Right atrium auricular region (tissue), 2 donors: Measurements from ENCODE around the gene PROSER2. TPM values are rescaled to one million over a fixed set of nuclear protein-coding genes. Genes with fewer than 3 reads are reported as not detected.

Source experiments
- DNase-seq: peaks from one replicate; pipeline ENCODE4 v3.0.0-alpha.2; 2019; ENCODE audit warnings: low spot score
- H3K27ac ChIP-seq, 2 donors: fragments of 200-600 bp; sonication (generic); 1 replicate in 1 of 2; 2 replicates in 1 of 2; pipeline ENCODE4 v1.5.1; 2016 to 2019
- H3K27me3 ChIP-seq, 2 donors: fragments of 200-600 bp; sonication (generic); one replicate each; pipeline versions ENCODE4 v1.5.1 to v1.6.0; 2017 to 2019
- H3K36me3 ChIP-seq: fragments of 200-600 bp; sonication (generic); one replicate; pipeline ENCODE4 v1.5.1; 2016
- H3K4me1 ChIP-seq, 2 donors: fragments of 200-600 bp; sonication (generic); one replicate each; pipeline versions ENCODE4 v1.5.1 to v1.6.0; 2017 to 2019
- H3K4me3 ChIP-seq, 2 donors: fragments of 200-600 bp; sonication (generic); 1 replicate in 1 of 2; 2 replicates in 1 of 2; pipeline ENCODE4 v1.5.1; 2017 to 2019; ENCODE audit warnings: mild to moderate bottlenecking in 1 of 2, moderate library complexity in 1 of 2
- H3K9me3 ChIP-seq, 2 donors: fragments of 200-600 bp; sonication (generic); one replicate each; pipeline ENCODE4 v1.5.1; 2019
- total RNA-seq, 2 donors: library from RNA; depleted of rRNA; stranded (reverse); fragments of >200 nt; gene quantifications; one replicate each; pipeline ENCODE4 v1.1.0, GENCODE V29; 2016
- TF ChIP-seq, protein P1 (sequence below), 2 donors: fragments of 200-600 bp; sonication (generic); IDR thresholded peaks; one replicate each; pipeline ENCODE4 v1.5.1; 2019; ENCODE audit warnings: antibody characterized with exemption in 2 of 2

The PROSER2 gene
- total RNA-seq, 2 donors from 2014 or later: 1.3 to 3.1 TPM

- Histone ChIP-seq H3K27me3 (no peaks in the 10 kb centered on the region), H3K27ac (no peak overlapping the region), H3K4me3 (no peak overlapping the region), H3K36me3 (no peaks in the 10 kb centered on the region), H3K4me1 (no peaks in the 10 kb centered on the region), H3K9me3 (no peaks in the 10 kb centered on the region)
- TF ChIP-seq, protein P1, sequence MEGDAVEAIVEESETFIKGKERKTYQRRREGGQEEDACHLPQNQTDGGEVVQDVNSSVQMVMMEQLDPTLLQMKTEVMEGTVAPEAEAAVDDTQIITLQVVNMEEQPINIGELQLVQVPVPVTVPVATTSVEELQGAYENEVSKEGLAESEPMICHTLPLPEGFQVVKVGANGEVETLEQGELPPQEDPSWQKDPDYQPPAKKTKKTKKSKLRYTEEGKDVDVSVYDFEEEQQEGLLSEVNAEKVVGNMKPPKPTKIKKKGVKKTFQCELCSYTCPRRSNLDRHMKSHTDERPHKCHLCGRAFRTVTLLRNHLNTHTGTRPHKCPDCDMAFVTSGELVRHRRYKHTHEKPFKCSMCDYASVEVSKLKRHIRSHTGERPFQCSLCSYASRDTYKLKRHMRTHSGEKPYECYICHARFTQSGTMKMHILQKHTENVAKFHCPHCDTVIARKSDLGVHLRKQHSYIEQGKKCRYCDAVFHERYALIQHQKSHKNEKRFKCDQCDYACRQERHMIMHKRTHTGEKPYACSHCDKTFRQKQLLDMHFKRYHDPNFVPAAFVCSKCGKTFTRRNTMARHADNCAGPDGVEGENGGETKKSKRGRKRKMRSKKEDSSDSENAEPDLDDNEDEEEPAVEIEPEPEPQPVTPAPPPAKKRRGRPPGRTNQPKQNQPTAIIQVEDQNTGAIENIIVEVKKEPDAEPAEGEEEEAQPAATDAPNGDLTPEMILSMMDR (IDR thresholded peaks at IDR 0.05): no peak
- no peak for DNase-seq
Observed at GRCh38 chr10:11793762-11794479, 29.2 kb upstream of the PROSER2 start.

DNA sequence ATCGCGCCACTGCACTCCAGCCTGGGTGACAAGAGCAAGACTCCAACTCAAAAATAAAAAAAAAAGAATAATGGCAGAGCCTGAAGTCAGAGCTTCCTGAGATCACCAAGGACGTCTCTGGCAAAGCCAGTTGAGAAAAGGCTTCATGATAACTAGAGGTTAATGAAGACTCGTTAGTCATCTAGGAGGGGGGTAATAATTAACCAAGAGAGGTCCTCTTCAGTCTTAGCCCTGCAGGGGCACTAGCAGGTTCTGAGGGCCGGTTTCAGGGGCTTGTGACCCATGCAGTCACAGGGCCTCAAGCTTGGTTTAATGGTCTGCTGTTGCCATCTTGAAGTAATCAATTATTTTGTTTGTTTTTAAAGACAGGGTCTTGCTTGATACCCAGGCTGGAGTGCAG, 28.6 kb upstream of the PROSER2 start:
- TF ChIP-seq, protein P1 (IDR thresholded peaks at IDR 0.05): no peak

DNA sequence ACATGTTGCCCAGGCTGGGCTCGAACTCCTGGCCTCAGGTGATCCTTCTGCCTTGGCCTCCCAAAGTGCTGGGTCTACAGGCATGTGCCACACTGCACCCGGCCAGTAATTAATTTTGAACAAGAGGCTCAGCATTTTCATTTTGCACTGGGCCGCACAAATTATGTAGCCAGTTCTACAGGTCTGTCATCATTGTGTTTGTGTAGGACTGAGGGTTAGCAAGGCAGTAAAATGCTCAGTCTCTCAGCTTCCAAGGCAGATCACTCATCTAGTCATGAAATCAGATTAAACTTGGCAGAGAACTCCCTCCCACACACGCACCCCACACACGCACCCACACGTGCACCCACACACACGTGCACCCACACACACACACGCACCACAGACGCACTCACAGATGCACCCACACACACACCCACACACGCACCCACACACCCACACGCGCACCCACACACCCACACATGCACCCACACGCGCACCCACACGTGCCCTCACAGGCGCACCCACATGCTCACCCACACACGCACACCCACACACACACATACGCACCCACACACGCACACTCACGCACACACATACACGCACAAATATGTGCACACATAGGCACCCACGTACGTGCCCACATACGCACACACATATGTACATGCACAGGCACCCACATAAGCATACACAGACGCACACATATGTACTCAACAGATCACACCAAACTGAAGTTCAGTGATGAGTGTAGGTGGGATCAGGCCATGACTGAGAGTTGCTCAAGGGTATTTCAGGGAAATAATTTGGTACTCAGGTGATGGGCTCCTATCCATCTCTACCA, 27.8 kb upstream of the PROSER2 start:
- H3K4me1 ChIP-seq: no peaks in the 10 kb centered on the region
- TF ChIP-seq, protein P1 (IDR thresholded peaks at IDR 0.05): no peak
- no peaks in the 10 kb centered on the region for H3K9me3 ChIP-seq
- H3K36me3 ChIP-seq: no peaks in the 10 kb centered on the region
- no peak overlapping the region for H3K27ac ChIP-seq
- H3K27me3 ChIP-seq: no peaks in the 10 kb centered on the region
- no peak for DNase-seq
- H3K4me3 ChIP-seq: no peak overlapping the region

More for the DNA sequence above, 28.6 kb upstream of the PROSER2 start:
- Histone ChIP-seq H3K36me3 (no peaks in the 10 kb centered on the region), H3K4me3 (no peak overlapping the region), H3K27me3 (no peaks in the 10 kb centered on the region), H3K4me1 (no peaks in the 10 kb centered on the region), H3K9me3 (no peaks in the 10 kb centered on the region), H3K27ac (no peak overlapping the region)
- DNase-seq: no peak

DNA sequence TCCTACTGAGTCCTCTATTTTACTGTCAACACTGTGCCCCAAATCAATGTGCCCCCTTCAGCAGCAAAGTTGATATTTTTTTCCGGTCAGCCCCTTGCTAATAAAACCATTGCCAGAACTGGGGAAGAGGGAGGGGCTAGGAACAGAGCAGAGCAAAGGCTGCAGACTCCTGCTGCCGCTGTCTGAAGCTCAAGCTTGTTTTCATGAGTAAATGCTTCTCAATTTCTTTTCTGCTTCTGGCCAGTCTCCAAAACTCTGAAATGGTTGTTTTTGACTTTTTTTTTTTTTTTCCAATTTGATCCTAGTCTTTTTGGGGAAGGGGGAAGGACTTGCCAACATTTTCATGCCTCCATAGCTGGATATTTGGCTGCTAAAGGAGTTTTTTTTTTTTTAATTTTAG, 26.7 kb upstream of the PROSER2 start:
- DNase-seq: no peak
- H3K27me3 ChIP-seq: no peaks in the 10 kb centered on the region
- H3K4me1 ChIP-seq: no peaks in the 10 kb centered on the region
- TF ChIP-seq, protein P1 (IDR thresholded peaks at IDR 0.05): no peak
- no peak overlapping the region for H3K4me3 ChIP-seq
- no peaks in the 10 kb centered on the region for H3K36me3 ChIP-seq
- no peak overlapping the region for H3K27ac ChIP-seq
- no peaks in the 10 kb centered on the region for H3K9me3 ChIP-seq

DNA sequence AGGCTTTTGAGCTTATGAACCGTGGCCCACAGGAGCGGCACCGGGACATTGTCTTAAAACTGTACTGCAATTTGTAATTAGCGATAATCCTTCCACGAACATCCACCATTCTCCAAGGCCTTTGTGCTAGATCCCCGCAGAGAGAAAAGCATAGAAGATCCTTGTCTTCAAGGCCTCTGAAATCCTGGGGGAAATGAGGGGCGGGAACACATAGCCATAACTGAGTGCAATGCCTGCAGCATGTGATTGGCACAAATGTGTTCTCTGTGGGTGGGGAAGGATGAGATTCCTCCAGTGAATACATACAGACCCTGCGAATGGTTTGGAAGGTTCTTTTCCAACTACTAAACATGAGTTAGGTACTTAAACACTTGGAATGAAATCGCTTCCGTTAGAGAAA, 25.9 kb upstream of the PROSER2 start:
- Histone ChIP-seq H3K36me3 (no peaks in the 10 kb centered on the region), H3K4me1 (no peaks in the 10 kb centered on the region), H3K9me3 (no peaks in the 10 kb centered on the region), H3K4me3 (no peak overlapping the region), H3K27ac (no peak overlapping the region), H3K27me3 (no peaks in the 10 kb centered on the region)
- TF ChIP-seq, protein P1 (IDR thresholded peaks at IDR 0.05): no peak
- no peak for DNase-seq
